CD14-positive monocyte (primary cell): ENCODE data around the gene RGS7. TPM values are rescaled to one million over a fixed set of nuclear protein-coding genes. Genes with fewer than 3 reads are reported as not detected.
"Not testable (repeated sequence)": the region's sequence is repeated elsewhere in the genome, so short reads cannot be mapped to it uniquely, and the experiment has no call there.

Source experiments
- DNase-seq, 3 donors: peaks; one replicate each; pipeline ENCODE4 v3.0.0-alpha.2; 2011 to 2022
- H2AFZ ChIP-seq: 2 replicates; pipeline ENCODE4 v1.6.0; 2012; ENCODE audit warnings: mild to moderate bottlenecking, low read depth, low read length, inconsistent platforms; ENCODE audit not compliant: insufficient read depth, poor library complexity, severe bottlenecking
- H3K27ac ChIP-seq, 2 donors: 1 replicate in 1 of 2; 2 replicates in 1 of 2; pipeline ENCODE4 v1.5.1; 2012 to 2013; ENCODE audit warnings: low read length in 2 of 2, control low read depth in 1 of 2, inconsistent platforms in 1 of 2, low read depth in 1 of 2, mild to moderate bottlenecking in 1 of 2
- H3K27me3 ChIP-seq, 2 donors: one replicate each; pipeline versions ENCODE4 v1.6.0 to v1.6.1; 2011 to 2013; ENCODE audit warnings: low read length in 2 of 2; ENCODE audit not compliant: control insufficient read depth in 2 of 2, insufficient read depth in 2 of 2
- H3K36me3 ChIP-seq, 2 donors: replicated peaks in 1 of 2; 1 replicate in 1 of 2; 2 replicates in 1 of 2; pipeline versions ENCODE4 v1.5.1 to v1.6.1; 2012 to 2013; ENCODE audit warnings: low read length in 2 of 2, control low read depth in 1 of 2, inconsistent platforms in 1 of 2, mild to moderate bottlenecking in 1 of 2; ENCODE audit not compliant: insufficient read depth in 2 of 2, control insufficient read depth in 1 of 2
- H3K4me1 ChIP-seq, 2 donors: 1 replicate in 1 of 2; 2 replicates in 1 of 2; pipeline versions ENCODE4 v1.5.1 to v1.6.1; 2012 to 2013; ENCODE audit warnings: low read length in 2 of 2, control low read depth in 1 of 2, inconsistent platforms in 1 of 2, mild to moderate bottlenecking in 1 of 2, moderate library complexity in 1 of 2; ENCODE audit not compliant: insufficient read depth in 2 of 2, control insufficient read depth in 1 of 2
- H3K4me2 ChIP-seq: replicated peaks from 2 replicates; pipeline ENCODE3; 2012; ENCODE audit warnings: low read length, moderate library complexity, mild to moderate bottlenecking; ENCODE audit not compliant: poor library complexity, severe bottlenecking; ENCODE audit errors: extremely low read depth
- H3K4me3 ChIP-seq, 3 experiments: fragments of 200-600 bp in 1 of 3; sonication (generic) in 1 of 3; replicated peaks in 1 of 3; 1 replicate in 2 of 3; 2 replicates in 1 of 3; pipeline ENCODE4 v1.5.1; 2011 to 2013; ENCODE audit warnings: low read length in 3 of 3, mild to moderate bottlenecking in 3 of 3, control low read depth in 2 of 3, low read depth in 2 of 3, inconsistent platforms in 1 of 3, moderate library complexity in 1 of 3
- H3K79me2 ChIP-seq: 2 replicates; pipeline ENCODE4 v1.6.0; 2012; ENCODE audit warnings: mild to moderate bottlenecking, control low read depth, inconsistent platforms, low read length, moderate library complexity; ENCODE audit not compliant: insufficient read depth
- H3K9ac ChIP-seq: 2 replicates; pipeline ENCODE4 v1.6.0; 2017; ENCODE audit warnings: low read length, mild to moderate bottlenecking; ENCODE audit not compliant: insufficient read depth, poor library complexity, severe bottlenecking
- H3K9me3 ChIP-seq, 2 donors: replicated peaks in 1 of 2; 1 replicate in 1 of 2; 2 replicates in 1 of 2; pipeline versions ENCODE4 v1.5.1 to v1.6.1; 2012 to 2013; ENCODE audit warnings: low read length in 2 of 2, control low read depth in 1 of 2; ENCODE audit not compliant: control insufficient read depth in 1 of 2, insufficient read depth in 1 of 2
- H4K20me1 ChIP-seq: 2 replicates; pipeline ENCODE4 v1.6.0; 2012; ENCODE audit warnings: mild to moderate bottlenecking, low read length, control low read depth, moderate library complexity; ENCODE audit not compliant: insufficient read depth
- H3K27ac Mint-ChIP-seq, 7 donors: one replicate each; pipeline ENCODE4 v1.8.0; 2020; ENCODE audit warnings: mild to moderate bottlenecking in 7 of 7, mixed read lengths in 7 of 7, moderate library complexity in 6 of 7, inconsistent platforms in 2 of 7
- H3K27me3 Mint-ChIP-seq, 3 donors: one replicate each; pipeline ENCODE4 v1.8.0; 2021 to 2022; ENCODE audit warnings: low read depth in 3 of 3, mild to moderate bottlenecking in 3 of 3, mixed read lengths in 3 of 3, moderate library complexity in 3 of 3, inconsistent platforms in 1 of 3
- H3K36me3 Mint-ChIP-seq, 2 donors: one replicate each; pipeline ENCODE4 v1.8.0; 2020; ENCODE audit warnings: mixed read lengths in 2 of 2, inconsistent platforms in 1 of 2, mild to moderate bottlenecking in 1 of 2
- H3K4me1 Mint-ChIP-seq: one replicate; pipeline ENCODE4 v1.8.0; 2020; ENCODE audit warnings: mild to moderate bottlenecking, mixed read lengths
- H3K4me3 Mint-ChIP-seq, 2 donors: one replicate each; pipeline ENCODE4 v1.8.0; 2020; ENCODE audit warnings: mild to moderate bottlenecking in 2 of 2, mixed read lengths in 2 of 2, moderate library complexity in 1 of 2
- H3K9me3 Mint-ChIP-seq, 7 donors: one replicate each; pipeline ENCODE4 v1.8.0; 2020 to 2022; ENCODE audit warnings: mixed read lengths in 7 of 7, mild to moderate bottlenecking in 6 of 7, moderate library complexity in 6 of 7, inconsistent platforms in 2 of 7
- WGBS: methylation state at CpG from one replicate; pipeline ENCODE4 v1.1.5; 2013; ENCODE audit warnings: missing lambda C conversion rate; ENCODE audit not compliant: insufficient coverage; 5-methylcytosine and 5-hydroxymethylcytosine counted together
- intact Hi-C, 2 donors: fragments of 100-400 bp; cut with micrococcal nuclease; formaldehyde crosslinking; loops; one replicate each; pipeline versions ENCODE4 v1.15.0 to v1.15.1; 2023
- polyA plus RNA-seq, 3 donors: library from polyadenylated mRNA; depleted of rRNA in 1 of 3; unstranded in 2 of 3; stranded (reverse) in 1 of 3; fragments of 300-500 nt in 2 of 3; fragments of >200 nt in 1 of 3; fragmentation: Illumina TruSeq in 2 of 3; gene quantifications; 1 replicate in 2 of 3; 2 replicates in 1 of 3; pipeline ENCODE4 v1.2.3, GENCODE V29; 2012 to 2021
- TF ChIP-seq, protein P1 (sequence below): fragments of 200-600 bp; IDR thresholded peaks from one replicate; pipeline ENCODE4 v1.8.0; 2022; ENCODE audit warnings: antibody characterized with exemption, mild to moderate bottlenecking

Gene RGS7
- polyA plus RNA-seq, 3 donors, result not detected

DNA sequence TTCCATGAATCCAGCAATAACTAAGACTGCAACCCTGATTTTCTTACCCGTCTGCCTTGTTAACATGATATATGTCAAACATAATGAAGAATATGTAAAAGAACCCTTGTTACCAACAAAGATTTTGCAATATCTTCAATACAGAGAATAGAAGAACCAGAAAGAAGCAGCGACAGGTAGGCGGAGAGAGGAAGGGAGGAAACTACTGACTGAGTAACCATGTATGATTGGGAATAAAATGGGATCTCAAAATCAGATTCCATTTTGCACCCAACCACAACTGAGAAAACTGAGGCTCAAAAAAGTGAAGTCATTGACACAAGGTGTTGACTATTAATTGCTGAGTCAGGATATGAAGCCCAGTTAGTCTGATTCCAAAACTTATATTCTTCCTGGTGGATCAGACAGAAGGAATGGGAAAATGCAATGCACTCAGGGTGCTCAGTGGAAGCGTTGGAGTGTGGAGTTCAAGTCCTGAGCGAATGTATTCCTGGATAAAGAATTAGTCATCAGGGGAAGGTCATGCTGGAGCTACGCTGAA lies 451.7 kb downstream of the RGS7 start:
- Mint-ChIP-seq H3K4me3 (no peak overlapping the region), H3K4me1 (no peaks in the 10 kb centered on the region), H3K27ac (no peak overlapping the region), H3K9me3 (peaks cover 2 to 14% (median 7%) of the 10 kb centered on the region in 7 donors), H3K36me3 (no peaks in the 10 kb centered on the region), H3K27me3 (no peaks in the 10 kb centered on the region)
- Histone ChIP-seq H3K9me3 (peaks cover 0 to 6% of the 10 kb centered on the region in 2 donors), H3K4me1 (no peaks in the 10 kb centered on the region), H3K4me3 (no peak overlapping the region), H3K27me3 (no peaks in the 10 kb centered on the region), H3K4me2 (no peak overlapping the region), H2AFZ (no peak overlapping the region), H3K27ac (no peak overlapping the region), H3K36me3 (no peaks in the 10 kb centered on the region), H3K9ac (no peak overlapping the region), H4K20me1 (no peaks in the 10 kb centered on the region), H3K79me2 (no peaks in the 10 kb centered on the region)
- 93% methylated on average over 3 of the region's 6 CpGs for WGBS
- DNase-seq, result no peak
- TF ChIP-seq, protein P1, sequence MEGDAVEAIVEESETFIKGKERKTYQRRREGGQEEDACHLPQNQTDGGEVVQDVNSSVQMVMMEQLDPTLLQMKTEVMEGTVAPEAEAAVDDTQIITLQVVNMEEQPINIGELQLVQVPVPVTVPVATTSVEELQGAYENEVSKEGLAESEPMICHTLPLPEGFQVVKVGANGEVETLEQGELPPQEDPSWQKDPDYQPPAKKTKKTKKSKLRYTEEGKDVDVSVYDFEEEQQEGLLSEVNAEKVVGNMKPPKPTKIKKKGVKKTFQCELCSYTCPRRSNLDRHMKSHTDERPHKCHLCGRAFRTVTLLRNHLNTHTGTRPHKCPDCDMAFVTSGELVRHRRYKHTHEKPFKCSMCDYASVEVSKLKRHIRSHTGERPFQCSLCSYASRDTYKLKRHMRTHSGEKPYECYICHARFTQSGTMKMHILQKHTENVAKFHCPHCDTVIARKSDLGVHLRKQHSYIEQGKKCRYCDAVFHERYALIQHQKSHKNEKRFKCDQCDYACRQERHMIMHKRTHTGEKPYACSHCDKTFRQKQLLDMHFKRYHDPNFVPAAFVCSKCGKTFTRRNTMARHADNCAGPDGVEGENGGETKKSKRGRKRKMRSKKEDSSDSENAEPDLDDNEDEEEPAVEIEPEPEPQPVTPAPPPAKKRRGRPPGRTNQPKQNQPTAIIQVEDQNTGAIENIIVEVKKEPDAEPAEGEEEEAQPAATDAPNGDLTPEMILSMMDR, result no peak
- intact Hi-C loops, result no loop called here

DNA sequence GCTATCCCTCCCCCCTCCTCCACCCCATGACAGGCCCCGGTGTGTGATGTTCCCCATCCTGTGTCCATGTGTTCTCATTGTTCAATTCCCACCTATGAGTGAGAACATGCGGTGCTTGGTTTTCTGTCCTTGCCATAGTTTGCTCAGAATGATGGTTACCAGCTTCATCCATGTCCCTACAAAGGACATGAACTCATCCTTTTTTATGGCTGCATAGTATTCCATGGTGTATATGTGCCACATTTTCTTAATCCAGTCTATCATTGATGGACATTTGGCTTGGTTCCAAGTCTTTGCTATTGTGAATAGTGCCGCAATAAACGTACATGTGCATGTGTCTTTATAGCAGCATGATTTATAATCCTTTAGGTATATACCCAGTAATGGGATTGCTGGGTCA lies 461.6 kb downstream of the RGS7 start:
- H3K27me3 ChIP-seq, H3K27ac Mint-ChIP-seq, H4K20me1 ChIP-seq, H3K27me3 Mint-ChIP-seq, H3K4me1 ChIP-seq, H3K36me3 Mint-ChIP-seq, H3K9me3 ChIP-seq, intact Hi-C loops, H3K4me3 Mint-ChIP-seq, H3K4me1 Mint-ChIP-seq, DNase-seq, H2AFZ ChIP-seq, H3K36me3 ChIP-seq, H3K9ac ChIP-seq, H3K4me2 ChIP-seq, H3K4me3 ChIP-seq, H3K79me2 ChIP-seq, H3K27ac ChIP-seq: not testable (repeated sequence)
- H3K9me3 Mint-ChIP-seq, result peaks cover 0 to 10% (median 6%) of the 10 kb centered on the region in 7 donors
- WGBS, result 100% methylated on average over 1 of the region's 4 CpGs
